ENCODE measurements around the gene AGK. TPM values are rescaled to one million over a fixed set of nuclear protein-coding genes. Genes with fewer than 3 reads are reported as not detected.

The AGK gene
- total RNA-seq, 2 donors from 2014 or later: 27.8 to 28.3 TPM

GRCh38 chr7:141513720-141514119 lies 37.5 kb upstream of the AGK start:
- Histone ChIP-seq H3K27ac (no peak overlapping the region), H3K27me3 (replicated peaks; ENCODE audit: insufficient read depth) (no peaks in the 10 kb centered on the region), H3K36me3 (no peaks in the 10 kb centered on the region), H3K9me3 (no peaks in the 10 kb centered on the region), H3K4me1 (ENCODE audit: control insufficient read depth in 1 of 2, low read depth in 2 of 2) (peaks cover 0 to 8% of the 10 kb centered on the region in 2 donors), H3K4me3 (no peak overlapping the region)
- TF ChIP-seq, protein P1, sequence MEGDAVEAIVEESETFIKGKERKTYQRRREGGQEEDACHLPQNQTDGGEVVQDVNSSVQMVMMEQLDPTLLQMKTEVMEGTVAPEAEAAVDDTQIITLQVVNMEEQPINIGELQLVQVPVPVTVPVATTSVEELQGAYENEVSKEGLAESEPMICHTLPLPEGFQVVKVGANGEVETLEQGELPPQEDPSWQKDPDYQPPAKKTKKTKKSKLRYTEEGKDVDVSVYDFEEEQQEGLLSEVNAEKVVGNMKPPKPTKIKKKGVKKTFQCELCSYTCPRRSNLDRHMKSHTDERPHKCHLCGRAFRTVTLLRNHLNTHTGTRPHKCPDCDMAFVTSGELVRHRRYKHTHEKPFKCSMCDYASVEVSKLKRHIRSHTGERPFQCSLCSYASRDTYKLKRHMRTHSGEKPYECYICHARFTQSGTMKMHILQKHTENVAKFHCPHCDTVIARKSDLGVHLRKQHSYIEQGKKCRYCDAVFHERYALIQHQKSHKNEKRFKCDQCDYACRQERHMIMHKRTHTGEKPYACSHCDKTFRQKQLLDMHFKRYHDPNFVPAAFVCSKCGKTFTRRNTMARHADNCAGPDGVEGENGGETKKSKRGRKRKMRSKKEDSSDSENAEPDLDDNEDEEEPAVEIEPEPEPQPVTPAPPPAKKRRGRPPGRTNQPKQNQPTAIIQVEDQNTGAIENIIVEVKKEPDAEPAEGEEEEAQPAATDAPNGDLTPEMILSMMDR (IDR thresholded peaks at IDR 0.05): no peak
- ATAC-seq (ENCODE audit: insufficient number of reproducible peaks, low FRiP score, low read depth) (no peak), DNase-seq (ENCODE audit: low spot score) (no peak)

- Histone ChIP-seq H3K27ac (no peak overlapping the region), H3K36me3 (no peaks in the 10 kb centered on the region), H3K27me3 (replicated peaks; ENCODE audit: insufficient read depth) (no peaks in the 10 kb centered on the region), H3K9me3 (no peaks in the 10 kb centered on the region), H3K4me3 (no peak overlapping the region), H3K4me1 (ENCODE audit: control insufficient read depth in 1 of 2, low read depth in 2 of 2) (peaks cover 0 to 8% of the 10 kb centered on the region in 2 donors)
- TF ChIP-seq, protein P1 (IDR thresholded peaks at IDR 0.05): no peak
- DNase-seq (ENCODE audit: low spot score) (no peak), ATAC-seq (ENCODE audit: insufficient number of reproducible peaks, low FRiP score, low read depth) (no peak)
Measured at GRCh38 chr7:141515941-141516340, 35.3 kb upstream of the AGK start.

GRCh38 chr7:141519623-141520022 lies 31.6 kb upstream of the AGK start:
- TF ChIP-seq, protein P1 (IDR thresholded peaks at IDR 0.05): no peak
- no peak for DNase-seq (ENCODE audit: low spot score)
- H3K36me3 ChIP-seq: no peaks in the 10 kb centered on the region

GRCh38 chr7:141522657-141523342 lies 28.4 kb upstream of the AGK start:
- no peak for ATAC-seq (ENCODE audit: insufficient number of reproducible peaks, low FRiP score, low read depth)
- no peaks in the 10 kb centered on the region for H3K4me1 ChIP-seq (ENCODE audit: control insufficient read depth in 1 of 2, low read depth in 2 of 2)
- H3K4me3 ChIP-seq: no peak overlapping the region
- DNase-seq (ENCODE audit: low spot score): no peak
- H3K27me3 ChIP-seq (replicated peaks; ENCODE audit: insufficient read depth): no peaks in the 10 kb centered on the region
- H3K9me3 ChIP-seq: no peaks in the 10 kb centered on the region
- no peak overlapping the region for H3K27ac ChIP-seq
- no peaks in the 10 kb centered on the region for H3K36me3 ChIP-seq
- TF ChIP-seq, protein P1 (IDR thresholded peaks at IDR 0.05): no peak

More at GRCh38 chr7:141519623-141520022, 31.6 kb upstream of the AGK start:
- H3K4me1 ChIP-seq (ENCODE audit: control insufficient read depth in 1 of 2, low read depth in 2 of 2): no peaks in the 10 kb centered on the region
- H3K4me3 ChIP-seq: no peak overlapping the region
- H3K27me3 ChIP-seq (replicated peaks; ENCODE audit: insufficient read depth): no peaks in the 10 kb centered on the region
- ATAC-seq (ENCODE audit: insufficient number of reproducible peaks, low FRiP score, low read depth): no peak
- no peak overlapping the region for H3K27ac ChIP-seq
- H3K9me3 ChIP-seq: no peaks in the 10 kb centered on the region

GRCh38 chr7:141525973-141526514 lies 25.2 kb upstream of the AGK start:
- Histone ChIP-seq H3K36me3 (no peaks in the 10 kb centered on the region), H3K27me3 (replicated peaks; ENCODE audit: insufficient read depth) (no peaks in the 10 kb centered on the region), H3K4me1 (ENCODE audit: control insufficient read depth in 1 of 2, low read depth in 2 of 2) (no peaks in the 10 kb centered on the region), H3K27ac (no peak overlapping the region), H3K4me3 (no peak overlapping the region), H3K9me3 (no peaks in the 10 kb centered on the region)
- ATAC-seq (ENCODE audit: insufficient number of reproducible peaks, low FRiP score, low read depth): no peak
- no peak for DNase-seq (ENCODE audit: low spot score)
- TF ChIP-seq, protein P1 (IDR thresholded peaks at IDR 0.05): no peak
